GM12891 (cell line): ENCODE results near the gene GNB5.

Experiments
- POLR2A ChIP-seq: IDR thresholded peaks from 2 replicates; pipeline ENCODE4 v1.6.1; 2011; ENCODE audit warnings: low read depth, low read length, control low read depth
- POLR2AphosphoS5 ChIP-seq: IDR thresholded peaks from 2 replicates; pipeline ENCODE4 v1.6.1; 2011; ENCODE audit warnings: low read depth, low read length, control low read depth
- SPI1 ChIP-seq: IDR thresholded peaks from 2 replicates; pipeline ENCODE4 v1.6.1; 2011; ENCODE audit warnings: low read depth, low read length, control low read depth
- TAF1 ChIP-seq: IDR thresholded peaks from 2 replicates; pipeline ENCODE4 v1.6.1; 2011; ENCODE audit warnings: low read depth, low read length, control low read depth

DNA sequence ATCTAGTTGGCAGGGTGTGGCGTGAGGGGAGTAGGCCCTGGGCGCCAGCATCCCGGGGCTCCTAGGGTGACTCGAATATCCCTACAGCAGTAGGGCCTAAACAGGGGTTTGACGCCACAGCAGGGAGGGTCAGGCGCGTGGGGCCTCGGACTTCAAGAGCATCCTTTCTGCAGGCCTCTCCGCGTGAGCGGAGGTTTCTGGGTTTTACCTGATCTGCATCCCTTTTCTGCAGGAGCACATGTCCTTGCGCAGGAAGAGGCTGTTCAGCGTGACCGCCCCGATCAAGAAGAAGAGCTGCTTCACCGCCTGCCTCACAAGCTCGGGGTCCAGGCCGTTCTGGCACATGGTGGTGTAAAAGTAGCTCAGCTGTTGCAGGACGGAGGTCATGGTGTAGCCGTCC lies 13.5 kb upstream of the GNB5 start:
- TF ChIP-seq POLR2A (no peak), POLR2AphosphoS5 (no peak), TAF1 (no peak), SPI1 (no peak)
